ENCODE measurements around the gene GZMH.
"Not testable (repeated sequence)": the region's sequence is repeated elsewhere in the genome, so short reads cannot be mapped to it uniquely, and the experiment has no call there.

The GZMH gene

GRCh38 chr14:24629521-24629920 is 20.0 kb upstream of the GZMH start:
- no peak for DNase-seq (ENCODE audit: low read depth)
- Histone ChIP-seq H3K4me1 (ENCODE audit: control insufficient read depth, insufficient read depth, low read length) (no peaks in the 10 kb centered on the region), H3K9ac (ENCODE audit: low read length) (no peak overlapping the region), H3K4me3 (ENCODE audit: low read length) (no peak overlapping the region), H3K9me3 (ENCODE audit: control insufficient read depth, low read length) (no peaks in the 10 kb centered on the region), H3K27me3 (replicated peaks; ENCODE audit: control insufficient read depth, insufficient read depth, low read length) (peaks cover 5% of the 10 kb centered on the region), H3K36me3 (ENCODE audit: control insufficient read depth, insufficient read depth, low read length, severe bottlenecking) (no peaks in the 10 kb centered on the region)

GRCh38 chr14:24613747-24614146 is 4.3 kb upstream of the GZMH start:
- no peaks in the 10 kb centered on the region for H3K9me3 ChIP-seq (ENCODE audit: control insufficient read depth, low read length)
- H3K9ac ChIP-seq (ENCODE audit: low read length), result no peak overlapping the region
- no peak for DNase-seq (ENCODE audit: low read depth)
- H3K4me1 ChIP-seq (ENCODE audit: control insufficient read depth, insufficient read depth, low read length), result no peaks in the 10 kb centered on the region
- no peak overlapping the region for H3K4me3 ChIP-seq (ENCODE audit: low read length)
- H3K27me3 ChIP-seq (replicated peaks; ENCODE audit: control insufficient read depth, insufficient read depth, low read length), result no peaks in the 10 kb centered on the region
- no peaks in the 10 kb centered on the region for H3K36me3 ChIP-seq (ENCODE audit: control insufficient read depth, insufficient read depth, low read length, severe bottlenecking)

GRCh38 chr14:24613241-24613640 is 3.8 kb upstream of the GZMH start:
- DNase-seq (ENCODE audit: low read depth), result no peak
- H3K4me1 ChIP-seq (ENCODE audit: control insufficient read depth, insufficient read depth, low read length), result no peaks in the 10 kb centered on the region
- H3K36me3 ChIP-seq (ENCODE audit: control insufficient read depth, insufficient read depth, low read length, severe bottlenecking), result no peaks in the 10 kb centered on the region
- H3K9me3 ChIP-seq (ENCODE audit: control insufficient read depth, low read length), result no peaks in the 10 kb centered on the region
- no peak overlapping the region for H3K4me3 ChIP-seq (ENCODE audit: low read length)
- no peaks in the 10 kb centered on the region for H3K27me3 ChIP-seq (replicated peaks; ENCODE audit: control insufficient read depth, insufficient read depth, low read length)
- no peak overlapping the region for H3K9ac ChIP-seq (ENCODE audit: low read length)

- no peaks in the 10 kb centered on the region for H3K4me1 ChIP-seq (ENCODE audit: control insufficient read depth, insufficient read depth, low read length)
Observed at GRCh38 chr14:24612196-24612595, 2.7 kb upstream of the GZMH start.

GRCh38 chr14:24607635-24608514 is 1.6 kb downstream of the GZMH start:
- H3K27me3 ChIP-seq (replicated peaks; ENCODE audit: control insufficient read depth, insufficient read depth, low read length), result no peaks in the 10 kb centered on the region
- no peaks in the 10 kb centered on the region for H3K36me3 ChIP-seq (ENCODE audit: control insufficient read depth, insufficient read depth, low read length, severe bottlenecking)
- H3K4me3 ChIP-seq (ENCODE audit: low read length), result no peak overlapping the region
- DNase-seq (ENCODE audit: low read depth), result no peak
- H3K9ac ChIP-seq (ENCODE audit: low read length), result no peak overlapping the region
- no peaks in the 10 kb centered on the region for H3K4me1 ChIP-seq (ENCODE audit: control insufficient read depth, insufficient read depth, low read length)
- no peaks in the 10 kb centered on the region for H3K9me3 ChIP-seq (ENCODE audit: control insufficient read depth, low read length)

More at GRCh38 chr14:24612196-24612595, 2.7 kb upstream of the GZMH start:
- DNase-seq (ENCODE audit: low read depth), result no peak
- Histone ChIP-seq H3K4me3 (ENCODE audit: low read length) (no peak overlapping the region), H3K36me3 (ENCODE audit: control insufficient read depth, insufficient read depth, low read length, severe bottlenecking) (no peaks in the 10 kb centered on the region), H3K27me3 (replicated peaks; ENCODE audit: control insufficient read depth, insufficient read depth, low read length) (no peaks in the 10 kb centered on the region), H3K9ac (ENCODE audit: low read length) (no peak overlapping the region), H3K9me3 (ENCODE audit: control insufficient read depth, low read length) (no peaks in the 10 kb centered on the region)

- Histone ChIP-seq H3K36me3 (ENCODE audit: control insufficient read depth, insufficient read depth, low read length, severe bottlenecking) (no peaks in the 10 kb centered on the region), H3K9ac (ENCODE audit: low read length) (no peak overlapping the region), H3K4me3 (ENCODE audit: low read length) (no peak overlapping the region), H3K9me3 (ENCODE audit: control insufficient read depth, low read length) (no peaks in the 10 kb centered on the region), H3K27me3 (replicated peaks; ENCODE audit: control insufficient read depth, insufficient read depth, low read length) (no peaks in the 10 kb centered on the region), H3K4me1 (ENCODE audit: control insufficient read depth, insufficient read depth, low read length) (no peaks in the 10 kb centered on the region)
- no peak for DNase-seq (ENCODE audit: low read depth)
Observed at GRCh38 chr14:24607081-24607480, 2.4 kb downstream of the GZMH start.

GRCh38 chr14:24606297-24606696 is 3.2 kb downstream of the GZMH start:
- Histone ChIP-seq H3K4me1 (ENCODE audit: control insufficient read depth, insufficient read depth, low read length) (no peaks in the 10 kb centered on the region), H3K4me3 (ENCODE audit: low read length) (no peak overlapping the region), H3K27me3 (replicated peaks; ENCODE audit: control insufficient read depth, insufficient read depth, low read length) (no peaks in the 10 kb centered on the region), H3K9me3 (ENCODE audit: control insufficient read depth, low read length) (no peaks in the 10 kb centered on the region), H3K9ac (ENCODE audit: low read length) (no peak overlapping the region), H3K36me3 (ENCODE audit: control insufficient read depth, insufficient read depth, low read length, severe bottlenecking) (no peaks in the 10 kb centered on the region)
- no peak for DNase-seq (ENCODE audit: low read depth)

GRCh38 chr14:24605435-24606190 is 3.9 kb downstream of the GZMH start:
- Histone ChIP-seq H3K9ac (ENCODE audit: low read length) (no peak overlapping the region), H3K36me3 (ENCODE audit: control insufficient read depth, insufficient read depth, low read length, severe bottlenecking) (no peaks in the 10 kb centered on the region), H3K27me3 (replicated peaks; ENCODE audit: control insufficient read depth, insufficient read depth, low read length) (no peaks in the 10 kb centered on the region), H3K9me3 (ENCODE audit: control insufficient read depth, low read length) (no peaks in the 10 kb centered on the region), H3K4me3 (ENCODE audit: low read length) (no peak overlapping the region), H3K4me1 (ENCODE audit: control insufficient read depth, insufficient read depth, low read length) (no peaks in the 10 kb centered on the region)
- DNase-seq (ENCODE audit: low read depth), result peak; percentile 4

GRCh38 chr14:24597403-24597802 is 12.1 kb downstream of the GZMH start:
- DNase-seq (ENCODE audit: low read depth), result no peak
- H3K9me3 ChIP-seq (ENCODE audit: control insufficient read depth, low read length), result peaks cover 14% of the 10 kb centered on the region
- no peaks in the 10 kb centered on the region for H3K4me1 ChIP-seq (ENCODE audit: control insufficient read depth, insufficient read depth, low read length)
- no peaks in the 10 kb centered on the region for H3K36me3 ChIP-seq (ENCODE audit: control insufficient read depth, insufficient read depth, low read length, severe bottlenecking)
- H3K4me3 ChIP-seq (ENCODE audit: low read length), result no peak overlapping the region
- H3K27me3 ChIP-seq (replicated peaks; ENCODE audit: control insufficient read depth, insufficient read depth, low read length), result no peaks in the 10 kb centered on the region
- H3K9ac ChIP-seq (ENCODE audit: low read length), result no peak overlapping the region

- Histone ChIP-seq H3K9me3 (ENCODE audit: control insufficient read depth, low read length) (peaks cover 14% of the 10 kb centered on the region), H3K36me3 (ENCODE audit: control insufficient read depth, insufficient read depth, low read length, severe bottlenecking) (no peaks in the 10 kb centered on the region), H3K4me3 (ENCODE audit: low read length) (no peak overlapping the region), H3K9ac (ENCODE audit: low read length) (no peak overlapping the region), H3K4me1 (ENCODE audit: control insufficient read depth, insufficient read depth, low read length) (no peaks in the 10 kb centered on the region), H3K27me3 (replicated peaks; ENCODE audit: control insufficient read depth, insufficient read depth, low read length) (no peaks in the 10 kb centered on the region)
- no peak for DNase-seq (ENCODE audit: low read depth)
Observed at GRCh38 chr14:24595073-24595808, 14.2 kb downstream of the GZMH start.

- not testable (repeated sequence) for H3K36me3 ChIP-seq (ENCODE audit: control insufficient read depth, insufficient read depth, low read length, severe bottlenecking); H3K4me1 ChIP-seq (ENCODE audit: control insufficient read depth, insufficient read depth, low read length); H3K4me3 ChIP-seq (ENCODE audit: low read length); H3K27me3 ChIP-seq (replicated peaks; ENCODE audit: control insufficient read depth, insufficient read depth, low read length); DNase-seq (ENCODE audit: low read depth); H3K9ac ChIP-seq (ENCODE audit: low read length); H3K9me3 ChIP-seq (ENCODE audit: control insufficient read depth, low read length)
Observed at GRCh38 chr14:24591004-24591403, 18.5 kb downstream of the GZMH start.
